ENCODE results near the gene PLXNA4.

PLXNA4 gene

DNA sequence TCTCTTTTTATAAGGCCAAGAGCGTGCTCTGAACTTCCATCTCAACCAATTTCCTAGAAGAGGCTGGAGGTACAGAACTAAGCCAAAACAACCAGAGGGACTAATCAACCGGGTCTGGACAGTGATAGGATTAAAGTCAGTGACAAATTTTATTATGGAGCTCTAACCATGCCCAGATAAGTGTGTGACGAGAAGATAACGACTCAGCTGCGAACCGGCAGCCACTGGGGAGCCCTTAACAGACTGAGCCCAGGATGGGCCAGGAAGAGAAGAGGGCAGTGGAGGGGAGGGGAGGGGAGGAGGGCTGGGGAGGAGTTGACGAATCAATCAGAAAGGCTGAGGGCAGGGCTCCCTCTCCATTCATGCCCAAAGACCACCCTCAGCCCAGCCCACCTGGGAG is 119.9 kb downstream of the PLXNA4 start:
- H3K4me1 Mint-ChIP-seq: peaks cover 61% of the 10 kb centered on the region
- no peak overlapping the region for H3K4me3 Mint-ChIP-seq

GRCh38 chr7:132455378-132455777 is 120.9 kb downstream of the PLXNA4 start:
- H3K4me3 Mint-ChIP-seq: no peak overlapping the region
- H3K27ac Mint-ChIP-seq: no peak overlapping the region
- DNase-seq (no peak), ATAC-seq (peak; percentile 52)
- no peaks in the 10 kb centered on the region for H3K9me3 Mint-ChIP-seq
- H3K36me3 Mint-ChIP-seq (ENCODE audit: low read depth): no peaks in the 10 kb centered on the region
- H3K27me3 Mint-ChIP-seq: no peaks in the 10 kb centered on the region
- H3K4me1 Mint-ChIP-seq: peaks cover 61% of the 10 kb centered on the region

More for the DNA sequence above, 119.9 kb downstream of the PLXNA4 start:
- H3K27me3 Mint-ChIP-seq: no peaks in the 10 kb centered on the region
- no peaks in the 10 kb centered on the region for H3K36me3 Mint-ChIP-seq (ENCODE audit: low read depth)
- DNase-seq (no peak), ATAC-seq (no peak)
- no peak overlapping the region for H3K27ac Mint-ChIP-seq
- no peaks in the 10 kb centered on the region for H3K9me3 Mint-ChIP-seq

GRCh38 chr7:132453826-132454225 is 122.4 kb downstream of the PLXNA4 start:
- DNase-seq: no peak
- no peak overlapping the region for H3K4me3 Mint-ChIP-seq
- ATAC-seq: peak; percentile 12
- peaks cover 68% of the 10 kb centered on the region for H3K4me1 Mint-ChIP-seq
- H3K27me3 Mint-ChIP-seq: no peaks in the 10 kb centered on the region
- no peak overlapping the region for H3K27ac Mint-ChIP-seq
- H3K36me3 Mint-ChIP-seq (ENCODE audit: low read depth): no peaks in the 10 kb centered on the region
- no peaks in the 10 kb centered on the region for H3K9me3 Mint-ChIP-seq

DNA sequence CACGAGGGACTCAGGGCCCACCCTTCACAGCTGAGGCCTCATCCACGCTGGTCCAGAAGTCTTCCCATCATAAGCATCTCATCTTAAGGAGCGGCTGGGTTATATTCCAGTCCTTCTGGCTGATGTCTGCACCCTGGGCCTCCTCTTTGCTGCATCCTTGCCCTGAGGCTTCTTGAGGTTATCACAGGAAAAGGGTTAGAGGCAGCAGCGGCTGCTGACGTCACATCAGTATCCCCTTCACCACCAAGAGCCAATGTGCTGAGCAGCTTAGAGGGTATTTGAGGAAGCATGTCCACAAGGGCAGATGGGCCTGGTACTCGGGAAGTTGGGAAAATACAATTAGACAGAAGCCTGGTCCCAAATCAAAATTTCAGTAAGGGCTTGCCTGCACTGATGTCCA is 125.1 kb downstream of the PLXNA4 start:
- Mint-ChIP-seq H3K27ac (peak overlapping the region; percentile 58), H3K36me3 (ENCODE audit: low read depth) (no peaks in the 10 kb centered on the region), H3K4me1 (peaks cover 73% of the 10 kb centered on the region), H3K9me3 (no peaks in the 10 kb centered on the region), H3K4me3 (no peak overlapping the region), H3K27me3 (no peaks in the 10 kb centered on the region)
- ATAC-seq (no peak), DNase-seq (no peak)

- Mint-ChIP-seq H3K4me1 (peaks cover 72% of the 10 kb centered on the region), H3K4me3 (no peak overlapping the region), H3K9me3 (no peaks in the 10 kb centered on the region), H3K36me3 (ENCODE audit: low read depth) (no peaks in the 10 kb centered on the region), H3K27ac (peak overlapping the region; percentile 58), H3K27me3 (no peaks in the 10 kb centered on the region)
- DNase-seq: no peak
- no peak for ATAC-seq
Observed at GRCh38 chr7:132450696-132451095, 125.6 kb downstream of the PLXNA4 start.

DNA sequence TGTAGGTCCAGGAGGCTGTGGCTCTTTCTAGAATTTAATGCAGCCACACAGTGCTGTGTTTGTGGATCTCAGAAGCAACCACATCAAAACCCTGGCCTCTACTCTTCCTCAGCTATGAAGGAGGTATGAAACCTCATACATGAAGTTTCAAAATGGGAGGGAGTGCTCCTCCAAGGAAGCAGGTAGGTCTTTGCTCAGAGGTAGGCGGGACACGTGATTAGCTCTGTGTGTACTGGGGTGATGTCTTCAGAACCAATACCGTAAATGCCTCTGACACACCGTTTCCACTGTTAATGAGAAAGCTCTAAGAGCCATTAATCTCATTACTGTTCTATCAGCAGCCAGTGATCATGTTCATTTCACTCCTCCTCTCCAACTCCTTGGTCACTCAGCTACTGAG is 126.1 kb downstream of the PLXNA4 start:
- peak overlapping the region; percentile 58 for H3K27ac Mint-ChIP-seq
- no peak overlapping the region for H3K4me3 Mint-ChIP-seq
- peaks cover 69% of the 10 kb centered on the region for H3K4me1 Mint-ChIP-seq
- H3K36me3 Mint-ChIP-seq (ENCODE audit: low read depth): no peaks in the 10 kb centered on the region
- no peak for DNase-seq
- H3K27me3 Mint-ChIP-seq: no peaks in the 10 kb centered on the region
- no peaks in the 10 kb centered on the region for H3K9me3 Mint-ChIP-seq
- ATAC-seq: peak; percentile 82

- peaks cover 47% of the 10 kb centered on the region for H3K4me1 Mint-ChIP-seq
- no peak overlapping the region for H3K4me3 Mint-ChIP-seq
- no peak overlapping the region for H3K27ac Mint-ChIP-seq
- DNase-seq: no peak
- ATAC-seq: no peak
- no peaks in the 10 kb centered on the region for H3K9me3 Mint-ChIP-seq
- no peaks in the 10 kb centered on the region for H3K27me3 Mint-ChIP-seq
- H3K36me3 Mint-ChIP-seq (ENCODE audit: low read depth): no peaks in the 10 kb centered on the region
Observed at GRCh38 chr7:132446666-132447278, 129.5 kb downstream of the PLXNA4 start.

GRCh38 chr7:132446260-132446659 is 130.0 kb downstream of the PLXNA4 start:
- ATAC-seq (no peak), DNase-seq (no peak)
- no peak overlapping the region for H3K4me3 Mint-ChIP-seq
- no peaks in the 10 kb centered on the region for H3K27me3 Mint-ChIP-seq
- H3K4me1 Mint-ChIP-seq: peaks cover 42% of the 10 kb centered on the region
- H3K9me3 Mint-ChIP-seq: no peaks in the 10 kb centered on the region
- no peaks in the 10 kb centered on the region for H3K36me3 Mint-ChIP-seq (ENCODE audit: low read depth)
- H3K27ac Mint-ChIP-seq: no peak overlapping the region

GRCh38 chr7:132443761-132444520 is 132.3 kb downstream of the PLXNA4 start:
- Mint-ChIP-seq H3K27me3 (no peaks in the 10 kb centered on the region), H3K4me3 (no peak overlapping the region), H3K36me3 (ENCODE audit: low read depth) (no peaks in the 10 kb centered on the region), H3K9me3 (no peaks in the 10 kb centered on the region), H3K4me1 (peaks cover 28% of the 10 kb centered on the region), H3K27ac (no peak overlapping the region)
- DNase-seq (no peak), ATAC-seq (no peak)

DNA sequence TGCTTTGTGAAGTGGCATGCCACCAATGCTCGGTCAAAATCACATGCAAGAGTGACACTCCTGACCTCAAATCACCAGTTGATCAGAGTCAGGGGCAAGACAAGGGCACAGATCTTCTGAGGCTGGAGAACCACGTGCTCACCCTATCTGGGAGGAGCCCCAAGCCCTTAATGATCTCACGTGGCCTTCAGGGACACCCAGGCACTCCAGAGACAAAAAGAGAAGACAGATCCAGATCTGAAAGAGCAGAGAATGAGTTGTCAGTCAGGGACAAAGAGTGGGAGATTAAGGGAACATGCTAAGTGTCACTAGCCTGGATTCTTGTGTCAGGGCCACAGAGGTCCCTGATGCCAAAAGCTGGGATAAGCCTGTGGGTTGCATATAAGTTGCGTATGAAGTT is 134.3 kb downstream of the PLXNA4 start:
- no peak for DNase-seq
- H3K9me3 Mint-ChIP-seq: no peaks in the 10 kb centered on the region
- no peak overlapping the region for H3K4me3 Mint-ChIP-seq
- H3K27ac Mint-ChIP-seq: no peak overlapping the region
- ATAC-seq: no peak
- H3K36me3 Mint-ChIP-seq (ENCODE audit: low read depth): no peaks in the 10 kb centered on the region
- H3K4me1 Mint-ChIP-seq: peaks cover 42% of the 10 kb centered on the region
- no peaks in the 10 kb centered on the region for H3K27me3 Mint-ChIP-seq

DNA sequence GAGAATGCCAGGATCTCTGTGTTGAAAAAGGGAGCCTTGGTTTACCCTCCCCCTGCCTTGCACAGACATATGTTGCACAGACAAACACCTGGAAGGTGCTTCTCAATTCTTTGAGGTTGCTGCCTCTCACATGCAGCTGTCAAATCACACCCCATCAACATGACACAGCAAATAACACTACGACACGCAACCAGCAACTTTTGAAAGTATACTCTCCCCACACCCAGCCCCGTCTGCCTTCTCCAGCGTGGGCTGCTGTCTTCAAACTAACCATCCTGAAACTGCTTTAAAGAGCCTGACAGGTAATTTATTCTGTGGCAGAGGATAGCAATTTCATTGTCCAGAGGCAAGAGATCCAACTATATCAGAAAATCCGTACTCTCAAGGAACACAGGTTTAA is 136.1 kb downstream of the PLXNA4 start:
- Mint-ChIP-seq H3K4me1 (peaks cover 51% of the 10 kb centered on the region), H3K27ac (peak overlapping the region; percentile 4), H3K36me3 (ENCODE audit: low read depth) (no peaks in the 10 kb centered on the region), H3K9me3 (no peaks in the 10 kb centered on the region), H3K4me3 (no peak overlapping the region), H3K27me3 (no peaks in the 10 kb centered on the region)
- no peak for ATAC-seq
- no peak for DNase-seq

DNA sequence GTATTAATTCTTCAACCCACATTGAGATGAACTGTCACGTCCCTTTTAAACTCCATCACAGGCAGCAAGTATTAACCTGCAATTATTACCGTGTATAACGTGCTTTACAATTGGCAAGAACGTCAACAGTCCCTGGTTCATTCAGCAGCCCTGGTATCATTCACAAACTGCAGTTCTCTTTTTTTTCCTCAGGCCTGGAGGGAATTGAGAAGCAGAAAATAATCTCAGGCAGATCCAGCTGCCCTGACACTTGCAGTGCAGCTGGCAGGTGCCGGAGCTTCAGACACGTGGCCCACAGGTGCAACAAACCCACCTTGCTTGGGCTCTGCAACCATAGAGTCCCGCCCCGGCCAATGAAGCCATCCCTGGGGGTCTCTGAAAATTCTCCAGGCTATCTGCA is 137.3 kb downstream of the PLXNA4 start:
- DNase-seq (no peak), ATAC-seq (no peak)
- H3K4me3 Mint-ChIP-seq: no peak overlapping the region
- H3K27me3 Mint-ChIP-seq: no peaks in the 10 kb centered on the region
- no peaks in the 10 kb centered on the region for H3K36me3 Mint-ChIP-seq (ENCODE audit: low read depth)
- no peak overlapping the region for H3K27ac Mint-ChIP-seq
- peaks cover 58% of the 10 kb centered on the region for H3K4me1 Mint-ChIP-seq
- no peaks in the 10 kb centered on the region for H3K9me3 Mint-ChIP-seq

DNA sequence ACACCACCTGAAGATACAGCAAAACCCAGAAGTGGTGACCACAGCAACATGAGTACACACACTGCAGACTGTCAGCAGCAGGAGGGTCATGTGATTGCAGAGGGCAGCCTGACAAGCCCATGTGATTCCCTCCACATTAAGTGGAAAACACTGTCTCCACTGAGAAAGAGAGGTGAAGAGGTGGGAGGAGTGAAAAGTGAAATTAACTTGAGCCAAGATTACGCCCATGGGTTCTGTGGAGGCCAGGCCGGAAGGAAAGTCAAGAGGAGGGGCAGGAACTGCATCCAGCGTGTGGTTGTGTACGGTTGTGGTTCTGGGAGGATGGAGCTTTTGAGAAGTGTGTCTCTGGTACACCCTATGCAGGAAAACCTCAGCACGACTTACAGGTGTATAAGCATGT is 138.5 kb downstream of the PLXNA4 start:
- Mint-ChIP-seq H3K36me3 (ENCODE audit: low read depth) (no peaks in the 10 kb centered on the region), H3K9me3 (no peaks in the 10 kb centered on the region), H3K27me3 (no peaks in the 10 kb centered on the region), H3K4me3 (peak overlapping the region; percentile 33), H3K27ac (peak overlapping the region; percentile 45), H3K4me1 (peaks cover 66% of the 10 kb centered on the region)
- ATAC-seq: peak; percentile 63
- peak; percentile 30 for DNase-seq

DNA sequence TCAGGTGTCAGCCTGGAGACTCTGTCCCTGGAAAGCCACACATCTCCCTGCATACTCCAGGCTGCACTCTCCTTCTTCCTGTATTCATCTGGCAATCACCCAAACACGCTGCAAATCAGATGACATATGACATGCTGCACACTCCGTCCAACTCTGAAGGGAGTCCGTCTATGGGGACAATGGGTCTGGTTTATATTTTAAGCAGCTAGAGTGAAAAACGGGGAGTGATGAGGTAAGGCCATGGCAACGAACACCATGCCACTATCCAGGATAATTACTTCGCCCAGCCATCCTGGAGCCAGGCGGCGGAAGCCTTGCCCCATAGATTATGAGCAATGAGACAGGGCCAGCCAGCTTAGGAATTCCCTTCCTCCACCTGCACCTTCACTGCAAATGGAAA is 140.1 kb downstream of the PLXNA4 start:
- no peaks in the 10 kb centered on the region for H3K27me3 Mint-ChIP-seq
- H3K4me3 Mint-ChIP-seq: no peak overlapping the region
- no peaks in the 10 kb centered on the region for H3K36me3 Mint-ChIP-seq (ENCODE audit: low read depth)
- ATAC-seq (no peak), DNase-seq (no peak)
- H3K4me1 Mint-ChIP-seq: peaks cover 82% of the 10 kb centered on the region
- peaks cover 3% of the 10 kb centered on the region for H3K9me3 Mint-ChIP-seq
- no peak overlapping the region for H3K27ac Mint-ChIP-seq
